ENCODE results near the gene PDCD7.

DNA sequence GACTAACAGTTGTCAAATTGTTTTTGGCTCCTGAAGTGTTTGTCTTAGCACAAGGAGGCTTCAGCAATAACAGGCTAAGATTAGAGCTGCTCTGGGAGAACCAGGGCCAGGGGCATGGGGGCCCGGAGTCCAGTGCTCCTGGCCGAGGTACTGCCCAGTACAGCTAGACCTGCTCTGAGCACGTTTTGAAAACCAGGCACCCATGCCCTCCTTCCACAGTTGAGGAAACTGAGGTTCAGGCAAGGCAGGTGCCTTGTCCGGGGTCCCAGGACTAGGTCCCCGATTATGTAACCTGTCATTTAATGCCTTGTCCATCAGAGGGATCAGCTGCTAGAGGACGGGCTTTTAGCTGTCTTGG lies 37.9 kb downstream of the PDCD7 start:
- TF ChIP-seq POLR2A (IDR thresholded peaks at IDR 0.05; ENCODE audit: low read depth): no peak
- TF ChIP-seq, protein P1, sequence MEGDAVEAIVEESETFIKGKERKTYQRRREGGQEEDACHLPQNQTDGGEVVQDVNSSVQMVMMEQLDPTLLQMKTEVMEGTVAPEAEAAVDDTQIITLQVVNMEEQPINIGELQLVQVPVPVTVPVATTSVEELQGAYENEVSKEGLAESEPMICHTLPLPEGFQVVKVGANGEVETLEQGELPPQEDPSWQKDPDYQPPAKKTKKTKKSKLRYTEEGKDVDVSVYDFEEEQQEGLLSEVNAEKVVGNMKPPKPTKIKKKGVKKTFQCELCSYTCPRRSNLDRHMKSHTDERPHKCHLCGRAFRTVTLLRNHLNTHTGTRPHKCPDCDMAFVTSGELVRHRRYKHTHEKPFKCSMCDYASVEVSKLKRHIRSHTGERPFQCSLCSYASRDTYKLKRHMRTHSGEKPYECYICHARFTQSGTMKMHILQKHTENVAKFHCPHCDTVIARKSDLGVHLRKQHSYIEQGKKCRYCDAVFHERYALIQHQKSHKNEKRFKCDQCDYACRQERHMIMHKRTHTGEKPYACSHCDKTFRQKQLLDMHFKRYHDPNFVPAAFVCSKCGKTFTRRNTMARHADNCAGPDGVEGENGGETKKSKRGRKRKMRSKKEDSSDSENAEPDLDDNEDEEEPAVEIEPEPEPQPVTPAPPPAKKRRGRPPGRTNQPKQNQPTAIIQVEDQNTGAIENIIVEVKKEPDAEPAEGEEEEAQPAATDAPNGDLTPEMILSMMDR (IDR thresholded peaks at IDR 0.05): no peak
